K562 (cell line): ENCODE data around the gene TCFL5.

Experiments used
- CTCF ChIP-seq, 3 experiments: IDR thresholded peaks in 2 of 3; conservative IDR thresholded peaks in 1 of 3; 2 replicates each; pipeline ENCODE4 v1.5.1; 2011 to 2012; ENCODE audit warnings: low read length in 3 of 3, mild to moderate bottlenecking in 3 of 3, control low read depth in 2 of 3, improper control_type of control experiment in 1 of 3, inconsistent platforms in 1 of 3, low read depth in 1 of 3, mixed read lengths in 1 of 3, moderate library complexity in 1 of 3; ENCODE audit not compliant: insufficient read depth in 2 of 3
- ZBTB49 ChIP-seq: sonication (generic); formaldehyde crosslinking; IDR thresholded peaks from 2 replicates; pipeline ENCODE4 v1.8.0; 2022; ENCODE audit warnings: missing genetic modification reagents, mild to moderate bottlenecking, borderline replicate concordance

GRCh38 chr20:62829231-62830230 is 32.1 kb downstream of the TCFL5 start:
- TF ChIP-seq ZBTB49 (CRISPR knock-in tag) = no peak
- no peak for TF ChIP-seq CTCF (IDR thresholded peaks at IDR 0.05 in 2 of 3, conservative IDR thresholded peaks at IDR 0.05 in 1 of 3; ENCODE audit: insufficient read depth in 2 of 3, low read depth in 1 of 3, low read length in 3 of 3)
